Measurements from ENCODE around the gene H3-3A. TPM values are rescaled to one million over a fixed set of nuclear protein-coding genes. Genes with fewer than 3 reads are reported as not detected.

Gene H3-3A
- total RNA-seq, 1 experiment from 2014 or later: 957 TPM

GRCh38 chr1:226107471-226108460, 45.2 kb downstream of the H3-3A start:
- Histone ChIP-seq H3K27ac (no peak overlapping the region), H3K27me3 (no peaks in the 10 kb centered on the region), H3K4me1 (peaks cover 20% of the 10 kb centered on the region), H3K9me3 (replicated peaks) (no peaks in the 10 kb centered on the region), H3K36me3 (no peaks in the 10 kb centered on the region), H3K4me3 (no peak overlapping the region)
- no peak for DNase-seq

- DNase-seq: peak; percentile 67 to 84
- Histone ChIP-seq H3K27ac (peak overlapping the region; percentile 63), H3K4me1 (peaks cover 20% of the 10 kb centered on the region), H3K36me3 (no peaks in the 10 kb centered on the region), H3K27me3 (no peaks in the 10 kb centered on the region), H3K4me3 (peak overlapping the region; percentile 83), H3K9me3 (replicated peaks) (no peaks in the 10 kb centered on the region)
Observed at GRCh38 chr1:226108935-226109828, 46.7 kb downstream of the H3-3A start.

GRCh38 chr1:226109829-226110248, 47.3 kb downstream of the H3-3A start:
- Histone ChIP-seq H3K4me3 (peak overlapping the region; percentile 83), H3K9me3 (replicated peaks) (no peaks in the 10 kb centered on the region), H3K36me3 (no peaks in the 10 kb centered on the region), H3K27ac (peak overlapping the region; percentile 89), H3K4me1 (peaks cover 20% of the 10 kb centered on the region), H3K27me3 (no peaks in the 10 kb centered on the region)
- peak; percentile 95 to 97 for DNase-seq

GRCh38 chr1:226110249-226111097, 48.0 kb downstream of the H3-3A start:
- DNase-seq: peak; percentile 67 to 72
- Histone ChIP-seq H3K9me3 (replicated peaks) (no peaks in the 10 kb centered on the region), H3K4me1 (peaks cover 20% of the 10 kb centered on the region), H3K27me3 (no peaks in the 10 kb centered on the region), H3K4me3 (peak overlapping the region; percentile 83), H3K27ac (peak overlapping the region; percentile 89), H3K36me3 (no peaks in the 10 kb centered on the region)

GRCh38 chr1:226111098-226111882, 48.8 kb downstream of the H3-3A start:
- Histone ChIP-seq H3K4me3 (peak overlapping the region; percentile 83), H3K27ac (peak overlapping the region; percentile 89), H3K4me1 (peaks cover 20% of the 10 kb centered on the region), H3K36me3 (no peaks in the 10 kb centered on the region), H3K27me3 (no peaks in the 10 kb centered on the region), H3K9me3 (replicated peaks) (no peaks in the 10 kb centered on the region)
- DNase-seq: peak in 1 of 2 experiments; percentile 36

- no peaks in the 10 kb centered on the region for H3K27me3 ChIP-seq
- no peak overlapping the region for H3K4me3 ChIP-seq
- H3K4me1 ChIP-seq: peaks cover 20% of the 10 kb centered on the region
- H3K36me3 ChIP-seq: no peaks in the 10 kb centered on the region
- H3K27ac ChIP-seq: no peak overlapping the region
- DNase-seq: peak; percentile 42 to 51
- H3K9me3 ChIP-seq (replicated peaks): no peaks in the 10 kb centered on the region
Observed at GRCh38 chr1:226111883-226112261, 49.4 kb downstream of the H3-3A start.

GRCh38 chr1:226112626-226113025, 50.1 kb downstream of the H3-3A start:
- Histone ChIP-seq H3K9me3 (replicated peaks) (no peaks in the 10 kb centered on the region), H3K36me3 (no peaks in the 10 kb centered on the region), H3K4me1 (peaks cover 20% of the 10 kb centered on the region), H3K27me3 (no peaks in the 10 kb centered on the region), H3K27ac (no peak overlapping the region), H3K4me3 (no peak overlapping the region)
- no peak for DNase-seq

GRCh38 chr1:226116673-226117072, 54.2 kb downstream of the H3-3A start:
- H3K9me3 ChIP-seq (replicated peaks): no peaks in the 10 kb centered on the region
- H3K27me3 ChIP-seq: no peaks in the 10 kb centered on the region

GRCh38 chr1:226117330-226117729, 54.8 kb downstream of the H3-3A start:
- Histone ChIP-seq H3K27ac (no peak overlapping the region), H3K4me3 (no peak overlapping the region), H3K4me1 (peaks cover 8% of the 10 kb centered on the region), H3K9me3 (replicated peaks) (no peaks in the 10 kb centered on the region), H3K36me3 (no peaks in the 10 kb centered on the region), H3K27me3 (no peaks in the 10 kb centered on the region)
- no peak for DNase-seq

More at GRCh38 chr1:226116673-226117072, 54.2 kb downstream of the H3-3A start:
- Histone ChIP-seq H3K27ac (no peak overlapping the region), H3K36me3 (no peaks in the 10 kb centered on the region), H3K4me1 (peaks cover 15% of the 10 kb centered on the region), H3K4me3 (no peak overlapping the region)
- DNase-seq: no peak

- Histone ChIP-seq H3K27me3 (no peaks in the 10 kb centered on the region), H3K36me3 (no peaks in the 10 kb centered on the region), H3K4me3 (no peak overlapping the region), H3K27ac (no peak overlapping the region), H3K4me1 (peaks cover 5% of the 10 kb centered on the region; the same call in 1 of the 2 replicates), H3K9me3 (replicated peaks) (no peaks in the 10 kb centered on the region)
- DNase-seq: no peak
Observed at GRCh38 chr1:226118357-226118756, 55.8 kb downstream of the H3-3A start.

- Histone ChIP-seq H3K4me3 (no peak overlapping the region), H3K27ac (no peak overlapping the region), H3K27me3 (no peaks in the 10 kb centered on the region), H3K4me1 (peaks cover 5% of the 10 kb centered on the region; the same call in 1 of the 2 replicates), H3K9me3 (replicated peaks) (no peaks in the 10 kb centered on the region), H3K36me3 (no peaks in the 10 kb centered on the region)
- no peak for DNase-seq
Observed at GRCh38 chr1:226119169-226119568, 56.7 kb downstream of the H3-3A start.

GRCh38 chr1:226120398-226120797, 57.9 kb downstream of the H3-3A start:
- Histone ChIP-seq H3K36me3 (no peaks in the 10 kb centered on the region), H3K4me3 (no peak overlapping the region), H3K27ac (no peak overlapping the region), H3K27me3 (no peaks in the 10 kb centered on the region), H3K4me1 (peaks cover 10% of the 10 kb centered on the region), H3K9me3 (replicated peaks) (no peaks in the 10 kb centered on the region)
- no peak for DNase-seq

- Histone ChIP-seq H3K4me1 (peaks cover 10% of the 10 kb centered on the region), H3K27me3 (no peaks in the 10 kb centered on the region), H3K9me3 (replicated peaks) (no peaks in the 10 kb centered on the region), H3K4me3 (peak overlapping the region; percentile 67), H3K36me3 (no peaks in the 10 kb centered on the region), H3K27ac (no peak overlapping the region)
- DNase-seq: no peak
Observed at GRCh38 chr1:226121049-226121586, 58.6 kb downstream of the H3-3A start.

Measured in SJCRH30 (cell line).